Lower leg skin (tissue), 4 donors: ENCODE results near the gene FARS2. TPM values are rescaled to one million over a fixed set of nuclear protein-coding genes. Genes with fewer than 3 reads are reported as not detected.

Source experiments
- DNase-seq, 2 donors: peaks; one replicate each; pipeline ENCODE4 v3.0.0-alpha.2; 2019; ENCODE audit warnings: low spot score in 2 of 2
- H3K4me3 ChIP-seq: fragments of 200-600 bp; sonication (generic); 2 replicates; pipeline ENCODE4 v1.5.1; 2017; ENCODE audit warnings: mild to moderate bottlenecking, low read depth; ENCODE audit not compliant: poor library complexity, severe bottlenecking
- POLR2A ChIP-seq, 2 donors: fragments of 450-650 bp; IDR thresholded peaks; one replicate each; pipeline ENCODE4 v1.6.1; 2016 to 2017; ENCODE audit warnings: antibody characterized with exemption in 2 of 2, mild to moderate bottlenecking in 1 of 2, moderate library complexity in 1 of 2
- WGBS, 2 donors: methylation state at CpG; one replicate each; pipeline ENCODE4 v1.1.5; 2018; 5-methylcytosine and 5-hydroxymethylcytosine counted together
- intact Hi-C: fragments of 100-400 bp; cut with DNase I; formaldehyde crosslinking; loops from one replicate; pipeline ENCODE4 v1.15.0; 2023; ENCODE audit warnings: low total_unique reads
- total RNA-seq, 4 donors: library from RNA; depleted of rRNA; stranded (reverse); fragments of >200 nt; gene quantifications; one replicate each; pipeline ENCODE4 v1.1.0, GENCODE V29; 2016
- TF ChIP-seq, protein P1 (sequence below), 3 donors: fragments of 450-650 bp; IDR thresholded peaks; one replicate each; pipeline ENCODE4 v1.5.1; 2016; ENCODE audit warnings: antibody characterized with exemption in 3 of 3, mild to moderate bottlenecking in 3 of 3, moderate library complexity in 2 of 3

FARS2 gene
- total RNA-seq, 4 donors from 2014 or later, result 7.0 to 14.7 (median 11.1) TPM

GRCh38 chr6:5279891-5280338, 18.6 kb downstream of the FARS2 start:
- H3K4me3 ChIP-seq, result no peak overlapping the region
- intact Hi-C loops, result no loop called here
- TF ChIP-seq, protein P1, sequence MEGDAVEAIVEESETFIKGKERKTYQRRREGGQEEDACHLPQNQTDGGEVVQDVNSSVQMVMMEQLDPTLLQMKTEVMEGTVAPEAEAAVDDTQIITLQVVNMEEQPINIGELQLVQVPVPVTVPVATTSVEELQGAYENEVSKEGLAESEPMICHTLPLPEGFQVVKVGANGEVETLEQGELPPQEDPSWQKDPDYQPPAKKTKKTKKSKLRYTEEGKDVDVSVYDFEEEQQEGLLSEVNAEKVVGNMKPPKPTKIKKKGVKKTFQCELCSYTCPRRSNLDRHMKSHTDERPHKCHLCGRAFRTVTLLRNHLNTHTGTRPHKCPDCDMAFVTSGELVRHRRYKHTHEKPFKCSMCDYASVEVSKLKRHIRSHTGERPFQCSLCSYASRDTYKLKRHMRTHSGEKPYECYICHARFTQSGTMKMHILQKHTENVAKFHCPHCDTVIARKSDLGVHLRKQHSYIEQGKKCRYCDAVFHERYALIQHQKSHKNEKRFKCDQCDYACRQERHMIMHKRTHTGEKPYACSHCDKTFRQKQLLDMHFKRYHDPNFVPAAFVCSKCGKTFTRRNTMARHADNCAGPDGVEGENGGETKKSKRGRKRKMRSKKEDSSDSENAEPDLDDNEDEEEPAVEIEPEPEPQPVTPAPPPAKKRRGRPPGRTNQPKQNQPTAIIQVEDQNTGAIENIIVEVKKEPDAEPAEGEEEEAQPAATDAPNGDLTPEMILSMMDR (IDR thresholded peaks at IDR 0.05), result no peak
- TF ChIP-seq POLR2A (IDR thresholded peaks at IDR 0.05), result no peak
- 91 to 98% methylated on average over 2 of the region's 2 CpGs for WGBS, 2 donors
- no peak for DNase-seq

DNA sequence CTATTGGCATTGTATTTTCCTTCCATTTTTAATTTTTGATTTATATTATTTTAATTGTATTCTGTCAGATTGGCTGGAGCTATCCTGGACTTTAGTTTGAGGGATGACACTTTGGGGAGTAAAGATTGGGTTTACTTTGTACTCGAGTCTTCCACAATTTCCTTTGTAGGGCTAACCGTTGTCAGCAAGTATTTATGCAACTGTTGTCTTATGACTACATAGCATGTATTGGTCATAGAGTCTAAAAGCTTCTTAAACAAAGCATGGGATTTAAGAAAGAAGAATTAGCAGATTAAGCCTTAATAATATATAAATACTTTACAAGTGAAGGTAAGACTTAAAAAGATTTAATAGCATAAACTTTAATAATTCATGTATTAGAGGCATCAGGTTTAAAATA, 19.6 kb downstream of the FARS2 start:
- no peak overlapping the region for H3K4me3 ChIP-seq
- intact Hi-C loops, result no loop called here
- WGBS, 2 donors, result 80 to 83% methylated on average over 2 of the region's 2 CpGs
- DNase-seq, result no peak
- TF ChIP-seq POLR2A (IDR thresholded peaks at IDR 0.05), result no peak
- TF ChIP-seq, protein P1 (IDR thresholded peaks at IDR 0.05), result no peak

GRCh38 chr6:5282191-5282623, 20.9 kb downstream of the FARS2 start:
- H3K4me3 ChIP-seq, result no peak overlapping the region
- intact Hi-C loops, result no loop called here
- WGBS, 2 donors, result 85 to 87% methylated on average over 9 of the region's 9 CpGs
- no peak for DNase-seq
- TF ChIP-seq POLR2A (IDR thresholded peaks at IDR 0.05), result no peak
- TF ChIP-seq, protein P1 (IDR thresholded peaks at IDR 0.05), result no peak

GRCh38 chr6:5285081-5285480, 23.8 kb downstream of the FARS2 start:
- no peak overlapping the region for H3K4me3 ChIP-seq
- no peak for TF ChIP-seq POLR2A (IDR thresholded peaks at IDR 0.05)
- TF ChIP-seq, protein P1 (IDR thresholded peaks at IDR 0.05), result no peak
- intact Hi-C loops, result no loop called here
- no peak for DNase-seq
- WGBS, 2 donors, result 91 to 95% methylated on average over 6 of the region's 6 CpGs

GRCh38 chr6:5285526-5285925, 24.2 kb downstream of the FARS2 start:
- TF ChIP-seq POLR2A (IDR thresholded peaks at IDR 0.05), result no peak
- TF ChIP-seq, protein P1 (IDR thresholded peaks at IDR 0.05), result no peak
- intact Hi-C loops, result no loop called here
- H3K4me3 ChIP-seq, result no peak overlapping the region
- DNase-seq, result no peak
- 96 to 98% methylated on average over 5 of the region's 5 CpGs for WGBS, 2 donors

- no peak for DNase-seq
- H3K4me3 ChIP-seq, result no peak overlapping the region
- 84 to 87% methylated on average over 7 of the region's 7 CpGs for WGBS, 2 donors
- TF ChIP-seq, protein P1 (IDR thresholded peaks at IDR 0.05), result no peak
- TF ChIP-seq POLR2A (IDR thresholded peaks at IDR 0.05), result no peak
- intact Hi-C loops, result no loop called here
Observed at GRCh38 chr6:5286780-5287179, 25.5 kb downstream of the FARS2 start.
